A172 (cell line): ENCODE measurements around the gene MERTK. TPM values are rescaled to one million over a fixed set of nuclear protein-coding genes. Genes with fewer than 3 reads are reported as not detected.
A peak's percentile ranks its signal among the peaks of the same experiment; 100 is the strongest.
"Not testable (repeated sequence)": the region's sequence is repeated elsewhere in the genome, so short reads cannot be mapped to it uniquely, and the experiment has no call there.

Experiments used
- DNase-seq: peaks from one replicate; pipeline ENCODE4 v3.0.0-alpha.2; 2015; ENCODE audit warnings: low spot score
- total RNA-seq: library from RNA; depleted of rRNA; stranded (reverse); fragments of >200 nt; shearing (Covaris generic); gene quantifications from 2 replicates; pipeline ENCODE4 v1.2.3, GENCODE V29; 2014

MERTK gene
- total RNA-seq, 1 experiment from 2014 or later = 0.10 TPM

- DNase-seq = no peak
Observed at GRCh38 chr2:111945444-111946293, 47.3 kb downstream of the MERTK start.

- DNase-seq = peak; percentile 92
Observed at GRCh38 chr2:111946294-111947114, 48.1 kb downstream of the MERTK start.

DNA sequence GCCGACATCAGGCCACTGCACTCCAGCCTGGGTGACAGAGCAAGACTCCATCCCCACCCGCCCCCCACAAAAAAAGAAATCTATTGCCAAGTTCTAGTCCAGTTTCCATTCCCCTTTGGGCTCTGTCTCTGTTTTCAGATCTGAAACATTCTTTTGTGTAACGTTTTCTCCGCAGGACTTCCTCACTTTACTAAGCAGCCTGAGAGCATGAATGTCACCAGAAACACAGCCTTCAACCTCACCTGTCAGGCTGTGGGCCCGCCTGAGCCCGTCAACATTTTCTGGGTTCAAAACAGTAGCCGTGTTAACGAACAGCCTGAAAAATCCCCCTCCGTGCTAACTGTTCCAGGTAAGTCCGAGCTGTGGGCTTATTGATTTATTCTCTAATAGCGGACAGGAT lies 48.8 kb downstream of the MERTK start:
- no peak for DNase-seq

DNA sequence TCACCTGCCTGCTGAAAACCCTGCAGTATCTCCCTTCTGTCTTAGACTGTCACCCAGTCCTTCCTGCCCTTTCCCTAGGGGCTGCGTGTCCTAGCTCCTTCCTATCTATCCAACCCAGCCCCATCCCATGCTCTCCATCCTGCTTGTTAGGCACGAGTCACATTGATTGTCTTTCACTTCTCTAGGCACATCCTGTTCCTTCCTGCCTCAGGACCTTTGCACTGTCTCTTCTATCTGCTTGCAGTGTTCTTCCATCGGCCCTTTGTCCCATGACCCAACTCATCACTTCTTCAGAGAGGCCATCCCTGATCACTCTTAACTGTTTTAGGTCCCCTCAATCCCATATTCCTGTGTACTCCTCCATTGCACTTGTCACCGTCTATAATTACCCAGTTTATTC lies 50.4 kb downstream of the MERTK start:
- no peak for DNase-seq

DNA sequence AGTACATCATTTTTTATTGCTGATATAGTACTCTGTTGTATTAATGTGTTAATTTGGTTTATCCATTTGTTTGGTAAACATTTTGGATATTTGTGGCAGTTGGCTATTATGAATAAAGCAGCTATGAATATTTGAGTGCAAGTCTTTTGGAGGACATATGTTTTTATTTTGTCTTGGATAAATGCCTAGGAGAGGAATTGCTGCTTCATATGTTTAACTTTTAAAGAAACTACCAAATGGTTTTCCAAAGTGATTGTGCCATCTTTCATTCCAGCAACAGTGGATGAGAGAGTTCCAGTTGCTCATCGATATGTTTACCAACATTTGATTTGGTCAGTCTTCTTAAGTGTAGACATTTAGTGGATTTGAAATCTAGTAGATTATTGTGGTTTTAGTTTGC lies 51.8 kb downstream of the MERTK start:
- no peak for DNase-seq

GRCh38 chr2:111951486-111951885 lies 53.1 kb downstream of the MERTK start:
- DNase-seq = no peak

GRCh38 chr2:111952871-111953452 lies 54.6 kb downstream of the MERTK start:
- DNase-seq = no peak

DNA sequence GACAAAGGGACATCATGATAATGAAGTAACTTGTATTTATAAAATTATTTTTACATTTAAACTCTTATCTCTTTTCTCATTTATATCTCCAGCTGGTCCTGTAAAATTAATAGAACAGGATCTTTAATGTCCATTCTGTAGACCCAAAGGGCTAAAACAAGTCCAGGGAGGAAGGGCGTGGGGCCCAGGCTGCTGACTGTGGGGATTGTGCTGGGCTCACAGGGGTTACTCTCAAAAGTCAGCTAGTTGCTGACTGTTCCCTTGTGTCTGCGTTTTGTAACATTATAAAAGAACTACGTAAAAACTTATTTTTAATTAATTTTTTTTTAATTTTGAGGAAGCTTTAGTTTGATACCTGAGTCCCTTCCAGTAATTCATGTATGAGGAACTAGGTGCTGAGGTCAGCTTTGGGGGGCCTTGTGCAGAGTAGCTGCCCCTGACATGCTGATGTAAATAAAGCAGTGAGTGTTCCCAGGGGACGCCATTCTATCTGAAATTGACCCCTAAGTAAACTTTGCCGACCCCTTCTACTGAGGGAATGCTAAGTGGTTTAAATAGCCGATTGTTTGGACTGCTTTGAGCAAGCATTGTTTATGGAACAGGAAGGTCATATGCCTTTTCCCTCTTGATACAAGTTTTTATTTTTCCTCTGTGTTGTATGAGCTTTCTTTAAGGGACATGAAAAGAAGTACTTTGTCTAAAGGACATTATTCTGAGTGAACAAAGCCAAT lies 56.4 kb downstream of the MERTK start:
- DNase-seq = no peak

DNA sequence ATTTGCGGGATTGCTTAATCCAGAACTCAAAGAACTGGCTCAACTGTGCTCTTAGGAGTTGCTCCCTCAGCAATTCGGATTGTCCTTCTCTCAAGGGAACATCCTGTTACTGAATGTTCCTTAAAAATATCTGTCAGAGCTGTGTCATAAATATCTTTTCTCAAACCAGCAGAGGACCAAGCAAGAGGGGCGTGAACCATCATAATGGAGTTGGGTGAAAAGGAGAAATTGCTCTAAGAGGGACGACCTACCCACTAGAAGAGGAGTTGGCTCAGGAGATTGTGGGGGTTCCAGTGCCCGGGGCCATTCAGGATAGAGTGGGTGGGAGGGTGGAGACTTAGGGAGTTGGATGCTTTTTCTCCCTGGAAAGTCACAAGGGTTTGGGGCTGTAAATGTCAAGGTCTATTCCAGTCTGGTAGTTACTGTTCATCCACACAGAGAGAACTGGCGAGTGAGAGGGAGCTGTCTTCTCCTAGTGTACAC lies 59.5 kb downstream of the MERTK start:
- no peak for DNase-seq

DNA sequence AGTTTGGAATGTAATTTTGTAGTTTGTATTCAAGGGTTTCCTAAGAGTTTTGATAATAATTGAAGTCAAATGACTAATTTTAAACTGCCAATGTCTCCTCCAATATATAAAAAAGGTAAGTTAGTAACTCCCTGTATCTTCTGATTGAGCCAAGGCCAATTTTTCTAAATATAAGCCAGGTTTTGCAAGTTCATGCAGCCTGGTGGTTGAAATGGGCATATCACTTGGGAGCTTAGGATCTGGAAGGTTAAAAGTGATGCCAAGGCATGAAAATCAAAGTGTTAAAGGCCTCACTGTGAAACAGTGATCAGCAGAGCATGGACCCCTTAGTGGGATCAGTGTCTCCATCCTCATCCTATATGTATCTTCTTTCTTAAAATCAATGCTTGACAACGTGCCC lies 60.5 kb downstream of the MERTK start:
- DNase-seq = no peak

GRCh38 chr2:111961663-111962062 lies 63.3 kb downstream of the MERTK start:
- DNase-seq = no peak

DNA sequence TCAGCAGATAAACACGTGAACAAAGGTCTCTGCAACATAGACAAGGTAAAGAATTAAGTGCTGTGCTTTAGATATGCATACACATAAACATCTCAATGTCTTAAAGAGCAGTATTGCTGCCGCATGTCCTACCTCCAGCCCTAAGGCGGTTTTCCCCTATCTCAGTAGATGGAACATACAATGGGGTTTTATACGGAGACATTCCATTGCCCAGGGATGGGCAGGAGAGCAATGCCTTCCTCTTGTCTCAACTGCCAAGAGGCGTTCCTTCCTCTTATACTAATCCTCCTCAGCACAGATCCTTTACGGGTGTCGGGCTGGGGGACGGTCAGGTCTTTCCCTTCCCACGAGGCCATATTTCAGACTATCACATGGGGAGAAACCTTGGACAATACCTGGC lies 64.7 kb downstream of the MERTK start:
- DNase-seq = not testable (repeated sequence)

- not testable (repeated sequence) for DNase-seq
Observed at GRCh38 chr2:111963508-111963907, 65.1 kb downstream of the MERTK start.

GRCh38 chr2:111965062-111965461 lies 66.7 kb downstream of the MERTK start:
- DNase-seq = no peak

DNA sequence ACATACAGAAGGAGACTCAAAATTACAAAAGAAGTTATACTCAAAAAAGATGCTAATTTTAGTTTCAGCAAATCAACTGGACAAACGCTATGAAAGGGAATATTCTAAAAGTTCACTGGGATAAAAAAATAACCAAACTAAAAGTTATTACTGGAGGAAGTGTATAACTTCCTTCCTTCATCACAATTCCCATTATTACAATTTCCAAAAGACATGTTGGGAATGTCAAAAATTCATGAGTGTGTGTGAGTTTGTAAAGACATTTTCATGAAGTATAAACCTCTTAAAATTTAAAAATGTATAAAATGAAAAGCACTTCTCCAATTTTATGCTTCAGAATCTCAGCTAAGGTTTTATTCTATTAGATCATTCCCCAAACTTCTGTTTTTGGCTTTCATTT lies 67.8 kb downstream of the MERTK start:
- no peak for DNase-seq

DNA sequence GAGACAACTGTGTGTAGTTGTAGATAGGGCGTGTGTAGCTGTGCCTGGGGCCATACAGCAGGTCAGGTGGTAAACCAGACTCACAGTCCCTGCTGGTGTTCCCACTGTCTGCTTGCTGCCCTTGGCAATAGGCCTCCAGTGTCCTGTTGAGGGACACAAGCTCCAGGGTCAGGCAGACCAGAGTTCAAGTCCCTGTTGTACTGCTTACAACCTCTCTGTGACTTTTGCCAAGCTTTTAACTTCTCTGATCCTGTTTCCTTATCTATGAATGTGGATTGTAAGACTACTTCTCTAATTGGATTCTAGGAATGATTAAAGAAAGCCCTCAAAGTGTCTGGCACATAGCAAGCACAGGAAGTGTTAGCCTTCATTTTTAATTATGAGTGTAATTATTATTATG lies 68.6 kb downstream of the MERTK start:
- DNase-seq = no peak

GRCh38 chr2:111970453-111970852 lies 72.0 kb downstream of the MERTK start:
- no peak for DNase-seq

- DNase-seq = peak; percentile 2
Observed at GRCh38 chr2:111972955-111973565, 74.7 kb downstream of the MERTK start.

GRCh38 chr2:111973701-111974100 lies 75.3 kb downstream of the MERTK start:
- DNase-seq = no peak

DNA sequence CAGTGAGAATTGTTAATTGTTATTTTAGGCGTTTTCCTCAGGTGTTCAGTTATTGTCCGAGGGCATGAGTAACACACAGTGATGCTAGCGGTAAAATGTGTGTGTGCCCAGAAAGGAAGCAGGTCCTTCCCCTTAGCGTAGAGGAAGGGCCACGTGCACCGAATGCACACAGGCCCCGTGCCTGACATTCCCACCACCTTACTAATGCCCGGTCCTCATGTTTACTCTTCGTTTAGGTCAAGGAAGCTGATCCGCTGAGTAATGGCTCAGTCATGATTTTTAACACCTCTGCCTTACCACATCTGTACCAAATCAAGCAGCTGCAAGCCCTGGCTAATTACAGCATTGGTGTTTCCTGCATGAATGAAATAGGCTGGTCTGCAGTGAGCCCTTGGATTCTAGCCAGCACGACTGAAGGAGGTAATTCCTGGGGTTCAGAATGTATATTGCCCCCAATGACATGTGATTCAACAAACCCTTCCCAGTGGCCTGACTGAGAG lies 76.7 kb downstream of the MERTK start:
- peak; percentile 97 for DNase-seq

GRCh38 chr2:111975819-111976218 lies 77.4 kb downstream of the MERTK start:
- DNase-seq = peak; percentile 21
